ENCODE measurements around the gene FAM107A. TPM values are rescaled to one million over a fixed set of nuclear protein-coding genes. Genes with fewer than 3 reads are reported as not detected.

The FAM107A gene
- total and polyA plus RNA-seq, 2 of the 13 experiments (the other 11 are each of a cell fraction or from before 2014, with no cell fraction given): not detected

- TF ChIP-seq ZNF136 (CRISPR knock-in tag; IDR thresholded peaks at IDR 0.05; ENCODE audit: low read depth) (no peak), FOXJ3 (CRISPR knock-in tag; IDR thresholded peaks at IDR 0.05; ENCODE audit: borderline replicate concordance) (no peak), TOE1 (CRISPR knock-in tag; IDR thresholded peaks at IDR 0.05) (no peak), PITX1 (CRISPR knock-in tag; IDR thresholded peaks at IDR 0.05) (peak; percentile 82), ZNF292 (CRISPR knock-in tag; IDR thresholded peaks at IDR 0.05; ENCODE audit: borderline replicate concordance, low read depth) (peak; percentile 78; the same call in 1 of the 2 replicates), ZNF772 (CRISPR knock-in tag; IDR thresholded peaks at IDR 0.05) (no peak), CBX5 (CRISPR knock-in tag; IDR thresholded peaks at IDR 0.05; ENCODE audit: borderline replicate concordance) (no peak), ZNF607 (CRISPR knock-in tag; IDR thresholded peaks at IDR 0.05; ENCODE audit: borderline replicate concordance) (0 out of 2 replicates have a peak, but pooled peaks have one; percentile 47), NCOA1 (CRISPR knock-in tag; IDR thresholded peaks at IDR 0.05) (no peak), ZNF441 (CRISPR knock-in tag; IDR thresholded peaks at IDR 0.05; ENCODE audit: borderline replicate concordance) (no peak), RFXAP (CRISPR knock-in tag; IDR thresholded peaks at IDR 0.05; ENCODE audit: borderline replicate concordance) (0 out of 2 replicates have a peak, but pooled peaks have one; percentile 3), LRRFIP1 (CRISPR knock-in tag; conservative IDR thresholded peaks at IDR 0.05) (no peak), ZNF691 (CRISPR knock-in tag; IDR thresholded peaks at IDR 0.05; ENCODE audit: borderline replicate concordance, low read depth) (no peak), ZNF430 (CRISPR knock-in tag; IDR thresholded peaks at IDR 0.05) (no peak), ZNF224 (CRISPR knock-in tag; IDR thresholded peaks at IDR 0.05) (peak; percentile 65; the same call in 1 of the 2 replicates), ZNF556 (CRISPR knock-in tag; IDR thresholded peaks at IDR 0.05; ENCODE audit: borderline replicate concordance) (no peak), ISL2 (CRISPR knock-in tag; IDR thresholded peaks at IDR 0.05) (no peak), ZNF557 (CRISPR knock-in tag; IDR thresholded peaks at IDR 0.05) (no peak), ZGPAT (CRISPR knock-in tag; IDR thresholded peaks at IDR 0.05) (no peak), CEBPZ (IDR thresholded peaks at IDR 0.05; ENCODE audit: low read length) (no peak)
Measured at GRCh38 chr3:58536501-58537411, 40.4 kb downstream of the FAM107A start, which contains the start of gene ACOX2 (continued).

All from HepG2 (cell line).